Lower lobe of right lung (tissue), 2 donors: ENCODE results near the gene CUX1. TPM values are rescaled to one million over a fixed set of nuclear protein-coding genes. Genes with fewer than 3 reads are reported as not detected.
A peak's percentile ranks its signal among the peaks of the same experiment; 100 is the strongest.

Experiments
- ATAC-seq, 2 donors: fragments of 200-7000 bp; cut with Tn5 transposase; one replicate each; pipeline ENCODE4 v1.9.1; 2020 to 2022; ENCODE audit warnings: mild to moderate bottlenecking in 2 of 2, moderate library complexity in 2 of 2
- DNase-seq: peaks from one replicate; pipeline ENCODE4 v3.0.0-alpha.2; 2020
- H3K27ac ChIP-seq: fragments of 200-600 bp; one replicate; pipeline ENCODE4 v1.8.0; 2022
- H3K27me3 ChIP-seq: fragments of 200-600 bp; one replicate; pipeline ENCODE4 v1.8.0; 2022; ENCODE audit warnings: low read depth
- H3K36me3 ChIP-seq: fragments of 200-600 bp; one replicate; pipeline ENCODE4 v1.8.0; 2022; ENCODE audit warnings: mild to moderate bottlenecking
- H3K4me1 ChIP-seq: fragments of 200-600 bp; one replicate; pipeline ENCODE4 v1.8.0; 2022
- H3K4me3 ChIP-seq: fragments of 200-600 bp; one replicate; pipeline ENCODE4 v1.8.0; 2022; ENCODE audit warnings: mild to moderate bottlenecking
- H3K9me3 ChIP-seq: fragments of 200-600 bp; one replicate; pipeline ENCODE4 v1.8.0; 2022
- intact Hi-C: fragments of 100-400 bp; cut with DNase I; formaldehyde crosslinking; loops from one replicate; pipeline ENCODE4 v1.11.0; 2022
- total RNA-seq: library from RNA; stranded (reverse); fragmentation: NEBNext Ultra II Directional; extraction: Animal tissue kit (Norgen Biotek cat#: 25700); gene quantifications from one replicate; pipeline ENCODE4 v1.2.1, GENCODE V29; 2021
- TF ChIP-seq, protein P1 (sequence below): fragments of 200-600 bp; IDR thresholded peaks from one replicate; pipeline ENCODE4 v1.8.0; 2022; ENCODE audit warnings: antibody characterized with exemption, mild to moderate bottlenecking
- donor health status: DM: no; HTN: yes; CAD: no; lungs with severe emphysema.

The CUX1 gene
- total RNA-seq, 1 donor from 2014 or later = 118 TPM

DNA sequence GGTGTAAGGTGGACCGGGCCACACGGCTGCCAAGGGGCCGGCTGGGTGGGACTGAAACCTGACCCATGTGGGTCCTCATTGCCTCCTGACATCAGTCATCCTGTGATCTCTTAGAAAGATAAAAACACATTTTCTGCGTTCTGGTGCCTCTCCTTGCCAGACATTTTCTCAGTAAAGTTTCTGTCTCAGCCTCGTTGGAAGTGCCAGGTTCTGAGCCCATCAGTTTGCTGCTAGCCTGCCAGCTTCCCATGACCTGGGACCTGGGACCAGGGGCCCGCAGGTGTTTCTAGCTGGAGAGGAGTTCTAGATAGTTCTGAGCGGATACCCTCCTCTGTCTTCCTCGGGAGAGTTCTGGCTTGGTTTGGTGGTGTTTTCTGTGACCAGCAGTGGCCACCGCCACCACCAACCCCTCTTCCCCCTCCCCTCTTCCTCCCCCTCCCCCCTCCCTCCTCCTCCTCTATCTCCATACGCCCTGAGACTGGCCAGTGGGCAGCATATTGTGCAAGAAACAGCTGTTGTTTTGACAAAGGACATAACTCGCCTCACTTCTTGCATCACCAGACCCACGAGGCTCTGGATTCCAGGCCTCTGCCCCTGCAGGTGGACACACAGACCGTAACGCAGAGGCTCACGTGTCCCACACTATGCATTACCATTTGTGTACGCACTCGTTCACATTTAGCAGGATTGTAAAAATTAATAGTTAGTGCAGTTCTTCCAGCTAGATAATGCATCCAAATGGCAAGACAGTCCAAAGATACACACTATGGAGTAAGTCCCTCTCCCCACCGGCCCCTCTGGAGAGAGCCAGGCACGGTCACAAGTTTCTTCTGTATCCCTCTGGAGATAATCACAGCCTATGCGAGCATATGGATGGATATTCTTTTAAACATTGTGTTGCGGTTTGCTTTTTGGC is 94.6 kb downstream of the CUX1 start:
- TF ChIP-seq, protein P1, sequence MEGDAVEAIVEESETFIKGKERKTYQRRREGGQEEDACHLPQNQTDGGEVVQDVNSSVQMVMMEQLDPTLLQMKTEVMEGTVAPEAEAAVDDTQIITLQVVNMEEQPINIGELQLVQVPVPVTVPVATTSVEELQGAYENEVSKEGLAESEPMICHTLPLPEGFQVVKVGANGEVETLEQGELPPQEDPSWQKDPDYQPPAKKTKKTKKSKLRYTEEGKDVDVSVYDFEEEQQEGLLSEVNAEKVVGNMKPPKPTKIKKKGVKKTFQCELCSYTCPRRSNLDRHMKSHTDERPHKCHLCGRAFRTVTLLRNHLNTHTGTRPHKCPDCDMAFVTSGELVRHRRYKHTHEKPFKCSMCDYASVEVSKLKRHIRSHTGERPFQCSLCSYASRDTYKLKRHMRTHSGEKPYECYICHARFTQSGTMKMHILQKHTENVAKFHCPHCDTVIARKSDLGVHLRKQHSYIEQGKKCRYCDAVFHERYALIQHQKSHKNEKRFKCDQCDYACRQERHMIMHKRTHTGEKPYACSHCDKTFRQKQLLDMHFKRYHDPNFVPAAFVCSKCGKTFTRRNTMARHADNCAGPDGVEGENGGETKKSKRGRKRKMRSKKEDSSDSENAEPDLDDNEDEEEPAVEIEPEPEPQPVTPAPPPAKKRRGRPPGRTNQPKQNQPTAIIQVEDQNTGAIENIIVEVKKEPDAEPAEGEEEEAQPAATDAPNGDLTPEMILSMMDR = no peak
- peak overlapping the region; percentile 53 for H3K27ac ChIP-seq
- ATAC-seq = peak; percentile 54 to 55
- H3K27me3 ChIP-seq = no peaks in the 10 kb centered on the region
- peaks cover 20% of the 10 kb centered on the region for H3K36me3 ChIP-seq
- no peaks in the 10 kb centered on the region for H3K9me3 ChIP-seq
- no peak for DNase-seq
- no peak overlapping the region for H3K4me3 ChIP-seq
- peaks cover 29% of the 10 kb centered on the region for H3K4me1 ChIP-seq
- intact Hi-C loops = no loop called here

- peaks cover 27% of the 10 kb centered on the region for H3K36me3 ChIP-seq
- TF ChIP-seq, protein P1 = no peak
- no peaks in the 10 kb centered on the region for H3K9me3 ChIP-seq
- no peaks in the 10 kb centered on the region for H3K27me3 ChIP-seq
- H3K4me1 ChIP-seq = peaks cover 29% of the 10 kb centered on the region
- no peak for ATAC-seq
- H3K4me3 ChIP-seq = no peak overlapping the region
- H3K27ac ChIP-seq = no peak overlapping the region
- intact Hi-C loops = no loop called here
- DNase-seq = no peak
Observed at GRCh38 chr7:101912716-101913110, 95.3 kb downstream of the CUX1 start.

DNA sequence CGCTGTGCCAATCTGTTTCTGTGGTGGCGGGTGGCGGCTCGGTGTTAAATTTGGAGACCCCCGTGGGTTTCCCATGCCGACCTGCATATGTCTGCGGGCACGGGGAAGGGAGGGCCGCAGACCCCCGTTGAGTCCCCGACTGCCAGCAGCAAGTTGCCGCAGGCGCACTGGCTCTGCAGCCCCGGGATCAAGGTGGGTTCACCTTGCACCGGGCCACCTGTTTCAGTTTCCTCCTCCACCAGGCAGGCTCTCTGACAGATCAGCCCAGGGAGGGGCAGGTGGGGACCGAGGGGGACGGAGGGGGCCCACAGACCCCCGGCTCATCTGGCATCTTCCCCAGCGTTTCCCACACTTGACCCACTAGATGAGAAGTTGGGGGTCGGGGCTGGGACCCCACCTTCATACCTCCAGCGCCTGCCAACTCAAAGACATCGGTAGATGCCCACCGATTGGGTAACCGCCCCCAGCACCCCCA is 95.9 kb downstream of the CUX1 start:
- H3K27me3 ChIP-seq = no peaks in the 10 kb centered on the region
- peaks cover 29% of the 10 kb centered on the region for H3K4me1 ChIP-seq
- intact Hi-C loops = no loop called here
- ATAC-seq (no peak), DNase-seq (no peak)
- TF ChIP-seq, protein P1 = no peak
- H3K4me3 ChIP-seq = no peak overlapping the region
- peak overlapping the region; percentile 34 for H3K27ac ChIP-seq
- H3K9me3 ChIP-seq = no peaks in the 10 kb centered on the region
- H3K36me3 ChIP-seq = peaks cover 32% of the 10 kb centered on the region

DNA sequence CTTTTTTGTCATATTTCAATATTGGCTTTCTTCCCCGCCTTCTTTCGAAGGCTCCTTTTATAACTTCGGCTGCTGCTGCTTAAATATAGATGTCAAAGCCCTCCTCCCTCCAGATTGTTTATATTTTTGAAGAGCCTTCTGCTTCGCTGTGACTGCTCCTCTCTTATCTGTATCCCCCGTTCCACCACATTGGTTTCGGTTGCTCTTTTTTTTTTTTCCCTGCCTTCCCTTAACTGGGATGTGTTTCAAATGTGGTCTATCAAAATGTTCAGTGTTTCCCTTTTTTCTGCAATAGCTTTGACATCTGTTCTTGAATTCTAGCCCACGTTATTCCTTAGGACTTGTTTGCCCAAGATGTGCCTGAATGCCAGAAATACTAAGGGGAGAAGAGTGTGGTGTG is 96.4 kb downstream of the CUX1 start:
- Histone ChIP-seq H3K4me3 (peak overlapping the region; percentile 2), H3K9me3 (no peaks in the 10 kb centered on the region)
- no peak for ATAC-seq

DNA sequence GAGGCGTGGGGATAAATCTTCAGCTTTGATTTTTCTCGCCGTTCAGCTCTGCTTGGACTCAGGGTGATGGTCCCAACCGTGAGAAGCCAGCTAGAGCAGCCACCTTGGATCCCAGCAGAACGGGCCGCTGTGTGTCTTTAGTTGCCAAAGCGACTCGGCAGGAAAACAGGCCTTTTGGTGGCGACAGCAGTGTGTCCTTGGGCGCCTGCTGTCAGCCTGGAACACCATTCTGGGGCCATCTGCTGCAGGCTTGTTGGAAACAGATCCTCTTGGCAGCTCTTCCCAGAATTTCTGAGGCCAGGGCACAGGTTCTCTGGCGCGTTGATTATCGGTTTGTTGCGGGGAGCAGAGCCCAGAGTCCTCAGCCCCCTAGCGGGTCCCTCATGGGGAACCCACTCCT is 97.6 kb downstream of the CUX1 start:
- Histone ChIP-seq H3K4me3 (no peak overlapping the region), H3K27me3 (no peaks in the 10 kb centered on the region), H3K36me3 (peaks cover 40% of the 10 kb centered on the region), H3K9me3 (no peaks in the 10 kb centered on the region), H3K4me1 (peaks cover 29% of the 10 kb centered on the region), H3K27ac (no peak overlapping the region)
- TF ChIP-seq, protein P1 = no peak
- DNase-seq = no peak
- intact Hi-C loops = no loop called here
- ATAC-seq = no peak

More for the DNA sequence above, 96.4 kb downstream of the CUX1 start:
- peaks cover 38% of the 10 kb centered on the region for H3K36me3 ChIP-seq
- TF ChIP-seq, protein P1 = no peak
- no peak for DNase-seq
- H3K4me1 ChIP-seq = peaks cover 29% of the 10 kb centered on the region
- no peaks in the 10 kb centered on the region for H3K27me3 ChIP-seq
- peak overlapping the region; percentile 34 for H3K27ac ChIP-seq
- intact Hi-C loops = no loop called here
